ENCODE measurements around the gene UBA52.

GRCh38 chr19:18594824-18595373 is 23.2 kb downstream of the UBA52 start:
- no peak for TF ChIP-seq MXI1 (IDR thresholded peaks at IDR 0.05; ENCODE audit: low read depth, low read length)
- TF ChIP-seq EZH2 (IDR thresholded peaks at IDR 0.05; ENCODE audit: borderline replicate concordance, control insufficient read depth, low read depth, low read length), result no peak
- no peak for TF ChIP-seq POLR2AphosphoS5 (IDR thresholded peaks at IDR 0.05; ENCODE audit: low read length)
- TF ChIP-seq CTCF (IDR thresholded peaks at IDR 0.05 in 2 of 3, conservative IDR thresholded peaks at IDR 0.05 in 1 of 3; ENCODE audit: control insufficient read depth in 2 of 3, extremely low read depth in 1 of 3, insufficient read depth in 1 of 3, low read depth in 3 of 3, low read length in 3 of 3), result no peak
- TF ChIP-seq NR2F1 (conservative IDR thresholded peaks at IDR 0.05), result no peak
